ENCODE measurements around the gene C1QTNF1. TPM values are rescaled to one million over a fixed set of nuclear protein-coding genes. Genes with fewer than 3 reads are reported as not detected.

Gene C1QTNF1
- total RNA-seq, 2 donors from 2014 or later = 445 to 518 TPM

DNA sequence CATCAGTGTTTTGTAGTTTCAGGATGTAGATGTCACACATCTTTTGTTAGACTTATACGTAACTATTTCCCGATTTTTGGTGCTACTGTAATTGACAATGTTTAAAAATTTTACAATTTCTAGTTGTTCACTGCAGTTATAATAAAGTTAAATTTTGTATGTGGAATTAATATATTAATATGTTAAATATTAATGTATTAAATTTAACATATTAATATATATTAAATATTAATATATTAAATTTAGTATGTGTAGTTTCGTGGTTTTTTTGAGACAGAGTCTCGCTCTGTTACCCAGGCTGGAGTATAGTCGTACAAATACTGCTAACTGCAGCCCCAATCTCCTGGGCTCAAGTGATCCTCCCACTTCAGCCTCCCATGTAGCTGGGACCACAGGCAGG is 38.6 kb upstream of the C1QTNF1 start:
- H3K36me3 ChIP-seq = no peaks in the 10 kb centered on the region
- H3K27me3 ChIP-seq (replicated peaks; ENCODE audit: insufficient read depth) = no peaks in the 10 kb centered on the region
- no peak overlapping the region for H3K27ac ChIP-seq
- TF ChIP-seq, protein P1, sequence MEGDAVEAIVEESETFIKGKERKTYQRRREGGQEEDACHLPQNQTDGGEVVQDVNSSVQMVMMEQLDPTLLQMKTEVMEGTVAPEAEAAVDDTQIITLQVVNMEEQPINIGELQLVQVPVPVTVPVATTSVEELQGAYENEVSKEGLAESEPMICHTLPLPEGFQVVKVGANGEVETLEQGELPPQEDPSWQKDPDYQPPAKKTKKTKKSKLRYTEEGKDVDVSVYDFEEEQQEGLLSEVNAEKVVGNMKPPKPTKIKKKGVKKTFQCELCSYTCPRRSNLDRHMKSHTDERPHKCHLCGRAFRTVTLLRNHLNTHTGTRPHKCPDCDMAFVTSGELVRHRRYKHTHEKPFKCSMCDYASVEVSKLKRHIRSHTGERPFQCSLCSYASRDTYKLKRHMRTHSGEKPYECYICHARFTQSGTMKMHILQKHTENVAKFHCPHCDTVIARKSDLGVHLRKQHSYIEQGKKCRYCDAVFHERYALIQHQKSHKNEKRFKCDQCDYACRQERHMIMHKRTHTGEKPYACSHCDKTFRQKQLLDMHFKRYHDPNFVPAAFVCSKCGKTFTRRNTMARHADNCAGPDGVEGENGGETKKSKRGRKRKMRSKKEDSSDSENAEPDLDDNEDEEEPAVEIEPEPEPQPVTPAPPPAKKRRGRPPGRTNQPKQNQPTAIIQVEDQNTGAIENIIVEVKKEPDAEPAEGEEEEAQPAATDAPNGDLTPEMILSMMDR (IDR thresholded peaks at IDR 0.05) = no peak
- DNase-seq (ENCODE audit: low spot score) (no peak), ATAC-seq (ENCODE audit: insufficient number of reproducible peaks, low FRiP score, low read depth) (no peak)
- no peak overlapping the region for H3K4me3 ChIP-seq
- peaks cover 5 to 28% of the 10 kb centered on the region in 2 donors for H3K4me1 ChIP-seq (ENCODE audit: control insufficient read depth in 1 of 2, low read depth in 2 of 2)
- no peaks in the 10 kb centered on the region for H3K9me3 ChIP-seq

DNA sequence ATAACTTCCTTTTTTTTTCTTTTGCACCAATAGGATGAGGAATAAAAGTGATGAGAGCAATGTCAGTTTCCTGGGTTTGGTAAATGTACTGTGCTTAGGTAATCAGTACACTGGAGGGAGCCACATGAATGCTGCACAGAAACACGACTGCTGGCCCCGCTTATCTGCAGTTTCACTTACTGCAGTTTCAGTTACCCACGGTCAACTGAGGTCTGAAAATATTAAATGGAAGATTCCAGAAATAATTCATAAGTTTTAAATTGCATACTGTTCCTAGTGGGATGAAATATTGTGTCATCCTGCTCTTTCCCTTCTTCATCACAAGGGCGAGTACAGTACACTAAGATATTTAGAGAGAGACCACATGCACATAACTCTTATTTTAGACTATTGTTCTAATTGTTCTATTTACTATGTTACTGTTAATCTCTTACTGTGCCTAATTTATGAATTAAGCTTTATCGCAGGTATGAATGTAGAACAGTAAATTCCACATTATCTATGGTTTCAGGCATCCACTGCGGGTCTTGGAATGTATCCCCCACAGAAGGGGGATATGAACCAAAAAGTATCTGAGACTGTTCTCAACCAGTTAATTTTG is 37.8 kb upstream of the C1QTNF1 start:
- Histone ChIP-seq H3K36me3 (peaks cover 5% of the 10 kb centered on the region), H3K4me1 (ENCODE audit: control insufficient read depth in 1 of 2, low read depth in 2 of 2) (peaks cover 5 to 27% of the 10 kb centered on the region in 2 donors), H3K9me3 (no peaks in the 10 kb centered on the region), H3K4me3 (peak overlapping the region; percentile 61), H3K27ac (peak overlapping the region; percentile 47 to 54), H3K27me3 (replicated peaks; ENCODE audit: insufficient read depth) (no peaks in the 10 kb centered on the region)
- TF ChIP-seq, protein P1 (IDR thresholded peaks at IDR 0.05) = no peak
- ATAC-seq (ENCODE audit: insufficient number of reproducible peaks, low FRiP score, low read depth) = no peak
- no peak for DNase-seq (ENCODE audit: low spot score)

DNA sequence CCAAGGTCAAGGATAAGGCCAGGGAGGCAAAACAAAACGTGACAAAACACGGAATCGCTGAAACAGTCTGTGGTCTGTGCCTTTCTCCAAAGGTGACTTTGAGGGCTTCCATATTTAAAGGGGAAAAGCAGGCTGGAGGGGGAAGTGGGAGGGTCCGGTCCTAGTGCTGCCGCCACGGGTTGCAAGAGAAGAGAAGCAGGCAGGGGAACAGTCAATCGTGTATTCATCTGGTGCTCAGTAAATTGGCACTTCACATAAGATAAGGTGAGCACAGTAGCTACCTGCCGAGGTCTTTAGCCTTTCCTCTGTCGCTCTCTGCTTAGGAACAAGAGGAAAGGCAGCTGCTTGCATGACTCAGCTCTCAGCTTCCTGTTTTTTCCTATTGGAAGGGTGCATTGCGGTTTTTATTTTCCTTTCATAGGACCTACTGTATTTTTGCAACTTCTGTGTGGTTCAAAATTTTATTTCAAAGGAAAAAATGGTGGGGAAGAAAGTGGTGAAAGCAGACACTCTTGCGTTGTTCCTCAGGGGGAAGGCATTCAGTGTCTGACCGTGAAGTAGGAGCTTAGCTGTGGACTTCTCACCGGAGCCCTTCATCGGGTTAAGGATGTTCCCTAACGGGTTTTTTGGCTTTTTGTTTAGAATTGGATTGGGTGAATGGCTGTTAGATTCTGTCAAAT is 37.2 kb upstream of the C1QTNF1 start:
- H3K27me3 ChIP-seq (replicated peaks; ENCODE audit: insufficient read depth) = no peaks in the 10 kb centered on the region
- peaks cover 10% of the 10 kb centered on the region for H3K36me3 ChIP-seq
- TF ChIP-seq, protein P1 (IDR thresholded peaks at IDR 0.05) = no peak
- peak overlapping the region; percentile 61 for H3K4me3 ChIP-seq
- no peak for DNase-seq (ENCODE audit: low spot score)
- ATAC-seq (ENCODE audit: insufficient number of reproducible peaks, low FRiP score, low read depth) = peak; percentile 16
- no peaks in the 10 kb centered on the region for H3K9me3 ChIP-seq
- H3K4me1 ChIP-seq (ENCODE audit: control insufficient read depth in 1 of 2, low read depth in 2 of 2) = peaks cover 5 to 27% of the 10 kb centered on the region in 2 donors
- H3K27ac ChIP-seq = peak overlapping the region; percentile 47 to 54

DNA sequence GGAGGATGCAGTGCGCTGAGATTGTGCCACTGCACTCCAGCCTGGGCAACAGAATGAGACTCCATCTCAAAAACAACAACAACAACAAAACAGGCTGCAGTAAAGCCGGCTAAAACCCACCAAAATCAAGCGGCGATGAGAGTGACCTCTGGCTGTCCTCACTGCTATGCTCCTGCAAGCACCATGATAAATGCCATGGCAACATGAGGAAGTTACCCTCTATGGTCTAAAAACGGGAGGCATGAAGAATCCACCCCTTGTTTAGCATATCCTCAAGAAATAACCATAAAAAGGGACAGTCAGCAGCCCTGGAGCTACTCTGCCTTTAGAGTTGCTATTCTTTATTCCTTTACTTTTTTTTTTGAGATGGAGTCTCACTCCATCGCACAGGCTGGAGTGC is 35.8 kb upstream of the C1QTNF1 start:
- ATAC-seq (ENCODE audit: insufficient number of reproducible peaks, low FRiP score, low read depth) = no peak
- Histone ChIP-seq H3K36me3 (peaks cover 12% of the 10 kb centered on the region), H3K27ac (no peak overlapping the region), H3K27me3 (replicated peaks; ENCODE audit: insufficient read depth) (no peaks in the 10 kb centered on the region), H3K4me3 (no peak overlapping the region), H3K4me1 (ENCODE audit: control insufficient read depth in 1 of 2, low read depth in 2 of 2) (peaks cover 5 to 31% of the 10 kb centered on the region in 2 donors), H3K9me3 (no peaks in the 10 kb centered on the region)
- TF ChIP-seq, protein P1 (IDR thresholded peaks at IDR 0.05) = no peak
- DNase-seq (ENCODE audit: low spot score) = no peak

DNA sequence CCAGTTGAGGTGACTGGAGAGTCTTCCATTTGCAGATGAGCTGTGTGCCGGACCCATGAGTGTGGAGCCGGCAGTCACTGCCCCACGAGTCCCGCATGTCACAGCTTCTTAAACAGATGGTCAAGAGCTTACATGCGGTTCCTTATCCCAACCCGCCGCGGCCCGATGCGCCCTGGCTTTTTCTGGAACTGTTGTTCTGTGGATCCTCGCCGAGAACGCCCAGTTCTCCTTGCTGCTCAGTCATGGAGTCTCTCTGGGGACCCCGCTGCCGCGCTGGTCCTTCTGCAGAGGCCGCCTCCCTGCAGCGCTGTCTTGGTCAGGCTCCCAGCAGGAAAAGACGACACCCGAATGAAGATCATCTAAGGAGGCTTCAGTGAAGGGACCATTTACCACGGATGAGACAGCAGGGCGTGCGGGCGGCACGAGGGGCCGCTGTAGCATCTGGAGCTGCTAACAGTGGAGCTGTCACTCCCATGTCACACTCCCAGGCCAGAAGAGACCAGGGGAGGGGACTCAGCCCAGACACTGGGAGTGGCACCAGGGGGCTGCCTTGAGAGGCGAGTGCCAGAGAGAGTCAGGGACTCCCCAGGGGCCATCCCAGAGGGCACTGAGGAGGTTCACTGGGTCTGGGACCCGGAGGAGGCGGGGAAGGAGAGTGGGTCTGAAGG is 33.5 kb upstream of the C1QTNF1 start:
- H3K36me3 ChIP-seq = peaks cover 30% of the 10 kb centered on the region
- DNase-seq (ENCODE audit: low spot score) (no peak), ATAC-seq (ENCODE audit: insufficient number of reproducible peaks, low FRiP score, low read depth) (no peak)

More for the DNA sequence above, 33.5 kb upstream of the C1QTNF1 start:
- Histone ChIP-seq H3K4me3 (no peak overlapping the region), H3K4me1 (ENCODE audit: control insufficient read depth in 1 of 2, low read depth in 2 of 2) (peaks cover 5 to 41% of the 10 kb centered on the region in 2 donors), H3K9me3 (no peaks in the 10 kb centered on the region), H3K27me3 (replicated peaks; ENCODE audit: insufficient read depth) (no peaks in the 10 kb centered on the region), H3K27ac (no peak overlapping the region)
- TF ChIP-seq, protein P1 (IDR thresholded peaks at IDR 0.05) = no peak

Measured in thoracic aorta (tissue), 2 donors.